Hypothalamus (tissue), 51 donors: ENCODE measurements around the gene HSD17B13.
"Not testable (repeated sequence)": the region's sequence is repeated elsewhere in the genome, so short reads cannot be mapped to it uniquely, and the experiment has no call there.

Experiments used
- DNase-seq, 51 donors: peaks; one replicate each; lab custom pipeline; 2025; lab: John Stamatoyannopoulos, UW

HSD17B13 gene

GRCh38 chr4:87322754-87323153 lies at the start of gene HSD17B13:
HSD17B13 (minus strand) TSS chr4:87322882; CDS start chr4:87322841, 41 bp downstream.
- no peak for DNase-seq

GRCh38 chr4:87370068-87370467 lies 47.4 kb upstream of the HSD17B13 start:
- DNase-seq = no peak

- no peak for DNase-seq
Observed at GRCh38 chr4:87366521-87367162, 44.0 kb upstream of the HSD17B13 start.

- DNase-seq = no peak
Observed at GRCh38 chr4:87365348-87365747, 42.7 kb upstream of the HSD17B13 start.

- DNase-seq = no peak
Observed at GRCh38 chr4:87363552-87363951, 40.9 kb upstream of the HSD17B13 start.

GRCh38 chr4:87360338-87360935 lies 37.8 kb upstream of the HSD17B13 start:
- DNase-seq = no peak

- no peak for DNase-seq
Observed at GRCh38 chr4:87359258-87359657, 36.6 kb upstream of the HSD17B13 start.

GRCh38 chr4:87356832-87357526 lies 34.3 kb upstream of the HSD17B13 start:
- DNase-seq = no peak

GRCh38 chr4:87354168-87355102 lies 31.8 kb upstream of the HSD17B13 start:
- no peak for DNase-seq

GRCh38 chr4:87353592-87353991 lies 30.9 kb upstream of the HSD17B13 start:
- DNase-seq = peak in 11 of 51 donors; percentile 1 to 32 (median 6)

- DNase-seq = no peak
Observed at GRCh38 chr4:87345139-87345538, 22.5 kb upstream of the HSD17B13 start.

GRCh38 chr4:87342872-87343271 lies 20.2 kb upstream of the HSD17B13 start:
- DNase-seq = no peak

- not testable (repeated sequence) for DNase-seq
Observed at GRCh38 chr4:87341954-87342635, 19.4 kb upstream of the HSD17B13 start.

- no peak for DNase-seq
Observed at GRCh38 chr4:87339440-87339839, 16.8 kb upstream of the HSD17B13 start.

GRCh38 chr4:87337361-87337760 lies 14.7 kb upstream of the HSD17B13 start:
- DNase-seq = no peak

- DNase-seq = no peak
Observed at GRCh38 chr4:87333267-87333666, 10.6 kb upstream of the HSD17B13 start.

- DNase-seq = no peak
Observed at GRCh38 chr4:87330761-87331160, 8.1 kb upstream of the HSD17B13 start.

GRCh38 chr4:87327136-87327535 lies 4.5 kb upstream of the HSD17B13 start:
- no peak for DNase-seq

- DNase-seq = no peak
Observed at GRCh38 chr4:87326460-87326859, 3.8 kb upstream of the HSD17B13 start.

- no peak for DNase-seq
Observed at GRCh38 chr4:87321888-87322287, 794 bp downstream of the HSD17B13 start.
